SU-DHL-6 (cell line): ENCODE measurements around the gene COL23A1.

Source experiments
- H2AFZ ChIP-seq: fragments of 200-600 bp; sonication (generic); 2 replicates; pipeline ENCODE4 v1.6.1; 2014; ENCODE audit warnings: low read depth, mild to moderate bottlenecking, moderate library complexity, mixed read lengths, antibody characterized with exemption, low read length; ENCODE audit not compliant: severe bottlenecking
- H3F3A ChIP-seq: fragments of 200-600 bp; shearing (Covaris generic); 2 replicates; pipeline ENCODE4 v1.6.0; 2016; ENCODE audit warnings: antibody characterized with exemption, mild to moderate bottlenecking; ENCODE audit not compliant: insufficient read depth
- H3K27ac ChIP-seq: fragments of 200-600 bp; sonication (generic); 2 replicates; pipeline ENCODE4 v1.5.1; 2016; ENCODE audit warnings: low read depth, mild to moderate bottlenecking, low read length, moderate library complexity, mixed read lengths
- H3K27me3 ChIP-seq: fragments of 200-600 bp; sonication (generic), shearing (Covaris generic); 2 replicates; pipeline ENCODE4 v1.6.0; 2014; ENCODE audit warnings: mild to moderate bottlenecking, low read length
- H3K36me3 ChIP-seq: fragments of 200-600 bp; sonication (generic); 2 replicates; pipeline ENCODE4 v1.6.1; 2014; ENCODE audit warnings: mild to moderate bottlenecking, low read length, mixed read lengths
- H3K4me2 ChIP-seq: fragments of 300-600, 200-600 bp; shearing (Covaris generic), sonication (generic); 2 replicates; pipeline ENCODE4 v1.6.0; 2014; ENCODE audit warnings: low read length, low read depth, mild to moderate bottlenecking; ENCODE audit not compliant: poor library complexity, severe bottlenecking
- H3K4me3 ChIP-seq: fragments of 200-600 bp; sonication (generic); 2 replicates; pipeline ENCODE4 v1.5.1; 2014; ENCODE audit warnings: antibody characterized with exemption, low read length, mild to moderate bottlenecking, mixed read lengths; ENCODE audit not compliant: insufficient read depth, poor library complexity, severe bottlenecking
- H3K79me2 ChIP-seq: fragments of 200-600 bp; sonication (generic); 2 replicates; pipeline ENCODE4 v1.6.1; 2014; ENCODE audit warnings: mild to moderate bottlenecking, low read length, moderate library complexity; ENCODE audit not compliant: insufficient read depth
- H3K9ac ChIP-seq: fragments of 200-600 bp; sonication (generic); 2 replicates; pipeline ENCODE4 v1.7.0; 2014; ENCODE audit warnings: mild to moderate bottlenecking, low read length
- H3K9me2 ChIP-seq: fragments of 200-600 bp; sonication (generic); replicated peaks from 2 replicates; pipeline ENCODE4 v1.6.1; 2014; ENCODE audit warnings: low read length; ENCODE audit not compliant: insufficient read depth
- H3K9me3 ChIP-seq: fragments of 200-600 bp; sonication (generic); 2 replicates; pipeline ENCODE4 v1.6.1; 2014; ENCODE audit warnings: low read length, mixed read lengths; ENCODE audit not compliant: insufficient read depth
- H4K20me1 ChIP-seq: fragments of 200-600 bp; sonication (generic); 2 replicates; pipeline ENCODE4 v1.6.1; 2014; ENCODE audit warnings: low read depth, mild to moderate bottlenecking, antibody characterized with exemption, low read length, moderate library complexity, mixed read lengths
- CTCF ChIP-seq: fragments of 200-600 bp; sonication (generic); IDR thresholded peaks from one replicate; pipeline ENCODE4 v1.5.1; 2017; ENCODE audit warnings: antibody characterized with exemption, mild to moderate bottlenecking, low read length, moderate library complexity; ENCODE audit not compliant: insufficient read depth, poor library complexity, severe bottlenecking
- EZH2phosphoT487 ChIP-seq: fragments of 200-600 bp; sonication (generic), shearing (Covaris generic); conservative IDR thresholded peaks from 2 replicates; pipeline ENCODE4 v1.6.1; 2018; ENCODE audit warnings: mild to moderate bottlenecking, antibody characterized with exemption, low read length, moderate library complexity, mixed read lengths

The COL23A1 gene

GRCh38 chr5:178357678-178358077, 232.5 kb downstream of the COL23A1 start:
- Histone ChIP-seq H3K4me2 (no peak overlapping the region), H3K27me3 (no peaks in the 10 kb centered on the region)
- TF ChIP-seq CTCF (no peak), EZH2phosphoT487 (no peak)

GRCh38 chr5:178357121-178357521, 233.1 kb downstream of the COL23A1 start:
- Histone ChIP-seq H3K9ac (no peak overlapping the region), H3F3A (no peaks in the 10 kb centered on the region), H3K4me2 (no peak overlapping the region), H3K4me3 (no peak overlapping the region), H3K9me3 (no peaks in the 10 kb centered on the region), H3K27ac (no peak overlapping the region), H4K20me1 (no peaks in the 10 kb centered on the region), H3K79me2 (no peaks in the 10 kb centered on the region), H3K9me2 (no peaks in the 10 kb centered on the region), H3K27me3 (no peaks in the 10 kb centered on the region), H3K36me3 (no peaks in the 10 kb centered on the region), H2AFZ (no peak overlapping the region)
- TF ChIP-seq CTCF: no peak
- no peak for TF ChIP-seq EZH2phosphoT487

More at GRCh38 chr5:178357678-178358077, 232.5 kb downstream of the COL23A1 start:
- no peak overlapping the region for H3K27ac ChIP-seq
- no peak overlapping the region for H3K4me3 ChIP-seq
- no peaks in the 10 kb centered on the region for H3K36me3 ChIP-seq
- no peaks in the 10 kb centered on the region for H3K9me2 ChIP-seq
- H3F3A ChIP-seq: no peaks in the 10 kb centered on the region
- H3K9ac ChIP-seq: no peak overlapping the region
- H2AFZ ChIP-seq: no peak overlapping the region
- no peaks in the 10 kb centered on the region for H3K9me3 ChIP-seq
- no peaks in the 10 kb centered on the region for H3K79me2 ChIP-seq
- H4K20me1 ChIP-seq: no peaks in the 10 kb centered on the region

GRCh38 chr5:178356431-178356872, 233.7 kb downstream of the COL23A1 start:
- no peaks in the 10 kb centered on the region for H3F3A ChIP-seq
- H3K9ac ChIP-seq: no peak overlapping the region
- H3K27ac ChIP-seq: no peak overlapping the region
- H3K9me2 ChIP-seq: no peaks in the 10 kb centered on the region
- no peak overlapping the region for H2AFZ ChIP-seq
- no peaks in the 10 kb centered on the region for H3K27me3 ChIP-seq
- no peak overlapping the region for H3K4me2 ChIP-seq
- H3K36me3 ChIP-seq: no peaks in the 10 kb centered on the region
- TF ChIP-seq EZH2phosphoT487 (no peak), CTCF (no peak)
- no peaks in the 10 kb centered on the region for H3K79me2 ChIP-seq
- no peak overlapping the region for H3K4me3 ChIP-seq
- no peaks in the 10 kb centered on the region for H4K20me1 ChIP-seq
- H3K9me3 ChIP-seq: no peaks in the 10 kb centered on the region
